ENCODE results near the gene EXOC3L4. TPM values are rescaled to one million over a fixed set of nuclear protein-coding genes. Genes with fewer than 3 reads are reported as not detected.

The EXOC3L4 gene
- total and polyA plus RNA-seq, 9 of the 15 experiments (the other 6 are each of a cell fraction or from before 2014, with no cell fraction given), result 0.10 to 6.7 (median 0.98) TPM; not detected in 1

GRCh38 chr14:103122947-103123633, 28.6 kb downstream of the EXOC3L4 start, which contains the start of gene TNFAIP2 (continued):
- no peak for TF ChIP-seq ZNF239 (CRISPR knock-in tag; IDR thresholded peaks at IDR 0.05)
- TF ChIP-seq NFIX (CRISPR knock-in tag; IDR thresholded peaks at IDR 0.05; ENCODE audit: low read depth), result no peak
- TF ChIP-seq ZNF707 (CRISPR knock-in tag; conservative IDR thresholded peaks at IDR 0.05), result no peak
- TF ChIP-seq IRF1 (CRISPR knock-in tag; IDR thresholded peaks at IDR 0.05; ENCODE audit: borderline replicate concordance), result no peak
- TF ChIP-seq ZZZ3 (IDR thresholded peaks at IDR 0.05), result no peak
- no peak for TF ChIP-seq MAFK (IDR thresholded peaks at IDR 0.05; ENCODE audit: low read length)
- TF ChIP-seq NONO (IDR thresholded peaks at IDR 0.05; ENCODE audit: low read depth in 2 of 2, low read length in 1 of 2), result peak in 1 of 2 experiments; percentile 88; a peak in 2 of 4 replicates
- no peak for TF ChIP-seq TBP (optimal IDR thresholded peaks at IDR 0.05; ENCODE audit: low read depth, low read length)
- no peak for TF ChIP-seq GATA2 (CRISPR knock-in tag; IDR thresholded peaks at IDR 0.05)
- TF ChIP-seq WHSC1 (IDR thresholded peaks at IDR 0.05; ENCODE audit: low read length), result no peak
- TF ChIP-seq MCM2 (IDR thresholded peaks at IDR 0.05; ENCODE audit: low read depth), result no peak
- TF ChIP-seq HLTF (IDR thresholded peaks at IDR 0.05), result no peak
- TF ChIP-seq SMARCA5 (IDR thresholded peaks at IDR 0.05), result no peak
- no peak for TF ChIP-seq TAL1 (IDR thresholded peaks at IDR 0.05)
- TF ChIP-seq HBP1 (CRISPR knock-in tag; IDR thresholded peaks at IDR 0.05), result no peak
- TF ChIP-seq DMBX1 (CRISPR knock-in tag; IDR thresholded peaks at IDR 0.05; ENCODE audit: borderline replicate concordance), result no peak
- TF ChIP-seq ZNF408 (CRISPR knock-in tag; IDR thresholded peaks at IDR 0.05; ENCODE audit: low read depth), result no peak
- no peak for TF ChIP-seq RNF219 (CRISPR knock-in tag; IDR thresholded peaks at IDR 0.05)
- peak; percentile 28 for TF ChIP-seq PCBP1 (IDR thresholded peaks at IDR 0.05; ENCODE audit: low read depth, low read length, poor library complexity, severe bottlenecking)
- TF ChIP-seq ZNF436 (CRISPR knock-in tag; IDR thresholded peaks at IDR 0.05), result no peak
- no peak for TF ChIP-seq GTF2F1 (IDR thresholded peaks at IDR 0.05; ENCODE audit: low read depth, low read length)
- no peak for TF ChIP-seq RUNX1 (IDR thresholded peaks at IDR 0.05; ENCODE audit: low read depth)
- no peak for TF ChIP-seq KLF13 (tag; IDR thresholded peaks at IDR 0.05; ENCODE audit: borderline replicate concordance, low read depth)
- peak; percentile 36 for TF ChIP-seq POLR2A (conservative IDR thresholded peaks at IDR 0.05)
- no peak for TF ChIP-seq MYBL2 (IDR thresholded peaks at IDR 0.05; ENCODE audit: low read depth)
- TF ChIP-seq MYBL2 (CRISPR knock-in tag; IDR thresholded peaks at IDR 0.05; ENCODE audit: borderline replicate concordance), result no peak
- no peak for TF ChIP-seq ZNF175 (CRISPR knock-in tag; IDR thresholded peaks at IDR 0.05; ENCODE audit: low read depth)
- no peak for TF ChIP-seq ARNT (IDR thresholded peaks at IDR 0.05)
